Activated CD8-positive, alpha-beta T cell treated with anti-CD3 and anti-CD28 coated beads for 36 hours (primary cell): ENCODE results near the gene ALG1. TPM values are rescaled to one million over a fixed set of nuclear protein-coding genes. Genes with fewer than 3 reads are reported as not detected.

Experiments used
- ATAC-seq: fragments of 200-7000 bp; cut with Tn5 transposase; one replicate; pipeline ENCODE4 v1.10.0; 2021; ENCODE audit warnings: mild to moderate bottlenecking, moderate library complexity
- CTCF ChIA-PET: fragments of 350-600 bp; sonication (Branson Sonifier 250); formaldehyde crosslinking; loops from one replicate; lab custom pipeline; 2021; ENCODE audit warnings: antibody characterized with exemption; lab: Charles Lee
- POLR2A ChIA-PET: fragments of 350-600 bp; sonication (Branson Sonifier 250); formaldehyde crosslinking; loops from one replicate; lab custom pipeline; 2021; ENCODE audit warnings: antibody characterized with exemption; lab: Charles Lee
- DNase-seq: peaks from one replicate; pipeline ENCODE4 v3.0.0-alpha.2; 2020
- H3K27ac Mint-ChIP-seq: one replicate; pipeline ENCODE4 v1.8.0; 2021; ENCODE audit warnings: mild to moderate bottlenecking, mixed read lengths
- H3K27me3 Mint-ChIP-seq: one replicate; pipeline ENCODE4 v1.8.0; 2021; ENCODE audit warnings: mixed read lengths
- H3K36me3 Mint-ChIP-seq: one replicate; pipeline ENCODE4 v1.8.0; 2021; ENCODE audit warnings: low read depth, mixed read lengths
- H3K4me1 Mint-ChIP-seq: one replicate; pipeline ENCODE4 v1.8.0; 2021; ENCODE audit warnings: low read depth, mixed read lengths
- H3K4me3 Mint-ChIP-seq: one replicate; pipeline ENCODE4 v1.8.0; 2021; ENCODE audit warnings: mild to moderate bottlenecking, moderate library complexity, mixed read lengths
- H3K9me3 Mint-ChIP-seq: one replicate; pipeline ENCODE4 v1.8.0; 2021; ENCODE audit warnings: mixed read lengths
- CTCF ChIP-seq: fragments of 200-600 bp; IDR thresholded peaks from one replicate; pipeline ENCODE4 v1.8.0; 2022; ENCODE audit warnings: antibody characterized with exemption, mild to moderate bottlenecking
- intact Hi-C: fragments of 100-400 bp; cut with micrococcal nuclease; formaldehyde crosslinking; loops from one replicate; pipeline ENCODE4 v1.10.0; 2022
- total RNA-seq, 2 experiments: library from RNA; stranded (reverse); gene quantifications; one replicate each; pipeline ENCODE4 v1.2.3, GENCODE V29; 2021

ALG1 gene
- total RNA-seq: 10 to 100 TPM; 16.8 to 17.2 TPM

- ATAC-seq: peak; percentile 92
- H3K27ac Mint-ChIP-seq: peak within 1 kb of the TSS; percentile 96
- no peaks in the 10 kb centered on the region for H3K27me3 Mint-ChIP-seq
- no peaks in the 10 kb centered on the region for H3K9me3 Mint-ChIP-seq
- peaks cover 22% of the 10 kb centered on the region for H3K36me3 Mint-ChIP-seq
- POLR2A ChIA-PET: interaction anchor here (0.7 to 2.0 kb wide), 5 partner anchors 11 to 37 kb away, joined by 3 to 8 read pairs (median 3); no protein-coding TSS in a partner anchor
- peaks cover 26% of the 10 kb centered on the region for H3K4me1 Mint-ChIP-seq
- H3K4me3 Mint-ChIP-seq: peak within 1 kb of the TSS; percentile 94
- CTCF ChIA-PET: interaction anchor here (1.0 to 5.1 kb wide), 4 partner anchors 14 to 21 kb away, joined by 3 to 29 read pairs (median 6); no protein-coding TSS in a partner anchor
- peak; percentile 91 for DNase-seq
- no peak for TF ChIP-seq CTCF
- intact Hi-C loops: no loop called here
Measured at GRCh38 chr16:5071681-5072333, at the start of gene ALG1. Gene ALG1, plus strand, starts transcription at chr16:5071843. Its CDS starts 7 bp downstream, at chr16:5071850.

GRCh38 chr16:5022521-5022920 lies 49.1 kb upstream of the ALG1 start:
- ChIA-PET POLR2A (no interaction called here), CTCF (no interaction called here)
- intact Hi-C loops: no loop called here
- no peak for TF ChIP-seq CTCF
- Mint-ChIP-seq H3K9me3 (no peaks in the 10 kb centered on the region), H3K36me3 (no peaks in the 10 kb centered on the region), H3K27ac (no peak overlapping the region), H3K27me3 (no peaks in the 10 kb centered on the region), H3K4me1 (no peaks in the 10 kb centered on the region), H3K4me3 (no peak overlapping the region)
- ATAC-seq: no peak
- no peak for DNase-seq

- Mint-ChIP-seq H3K36me3 (no peaks in the 10 kb centered on the region), H3K4me3 (no peak overlapping the region), H3K27ac (no peak overlapping the region), H3K27me3 (no peaks in the 10 kb centered on the region), H3K9me3 (no peaks in the 10 kb centered on the region), H3K4me1 (no peaks in the 10 kb centered on the region)
- peak; percentile 11 for TF ChIP-seq CTCF
- ATAC-seq (no peak), DNase-seq (no peak)
- intact Hi-C loops: no loop called here
- ChIA-PET POLR2A (no interaction called here), CTCF (interaction anchor here (1.1 to 2.0 kb wide), 2 partner anchors 9 to 474 kb away, joined by 3 to 4 read pairs; partner anchors contain the start of gene NAGPA)
Measured at GRCh38 chr16:5024632-5025031, 47.0 kb upstream of the ALG1 start.

DNA sequence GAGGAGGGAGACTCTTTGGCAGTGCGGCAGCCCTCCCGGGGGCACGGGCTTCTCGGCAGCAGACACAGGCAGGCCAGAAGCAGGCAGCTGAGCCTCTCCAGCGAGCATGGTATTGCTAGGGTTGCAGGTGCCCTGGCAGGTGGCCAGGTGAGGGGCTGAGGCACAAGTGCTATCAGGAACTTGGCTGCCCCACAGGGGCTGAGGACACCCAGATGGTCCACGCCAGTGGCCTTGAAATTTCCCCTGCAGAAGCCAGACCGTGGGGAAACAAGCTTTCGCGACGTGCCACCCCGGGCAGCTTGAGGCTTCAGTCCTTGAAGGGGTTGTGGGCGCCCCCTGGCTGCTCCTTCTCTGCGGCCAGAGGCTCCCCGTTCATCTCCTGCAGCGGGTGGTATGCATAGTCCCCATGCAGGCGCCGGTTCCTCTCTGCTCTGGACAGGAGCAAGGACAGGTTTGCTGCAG lies 46.4 kb upstream of the ALG1 start:
- no peaks in the 10 kb centered on the region for H3K36me3 Mint-ChIP-seq
- ChIA-PET CTCF (interaction anchor here (1.1 to 2.0 kb wide), 2 partner anchors 8 to 475 kb away, joined by 3 to 4 read pairs; partner anchors contain the start of gene NAGPA), POLR2A (no interaction called here)
- H3K27ac Mint-ChIP-seq: no peak overlapping the region
- no peak overlapping the region for H3K4me3 Mint-ChIP-seq
- H3K4me1 Mint-ChIP-seq: no peaks in the 10 kb centered on the region
- H3K27me3 Mint-ChIP-seq: no peaks in the 10 kb centered on the region
- peak; percentile 24 for DNase-seq
- H3K9me3 Mint-ChIP-seq: no peaks in the 10 kb centered on the region
- TF ChIP-seq CTCF: no peak
- intact Hi-C loops: no loop called here
- ATAC-seq: no peak

DNA sequence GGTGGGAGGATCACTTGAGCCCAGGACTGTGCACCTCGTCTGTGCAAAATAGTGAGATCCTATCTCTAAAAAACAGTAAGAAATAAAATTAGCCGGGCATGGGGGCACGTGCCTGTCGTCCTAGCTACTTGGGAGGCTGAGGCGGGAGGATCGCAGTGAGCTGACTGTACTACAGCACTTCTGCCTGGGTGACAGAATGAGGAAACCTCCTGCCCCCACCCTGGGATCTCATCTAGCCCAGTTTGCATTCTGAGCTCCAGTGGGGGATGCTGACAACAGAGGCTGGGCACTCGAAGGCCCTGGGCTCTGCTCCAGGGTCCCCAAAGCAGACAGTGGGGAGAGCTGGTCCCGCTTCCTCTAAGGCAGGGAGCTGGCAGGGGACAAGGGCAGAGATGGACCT lies 45.0 kb upstream of the ALG1 start:
- H3K27ac Mint-ChIP-seq: no peak overlapping the region
- DNase-seq (no peak), ATAC-seq (no peak)
- H3K4me1 Mint-ChIP-seq: peaks cover under 1% of the 10 kb centered on the region
- ChIA-PET POLR2A (interaction anchor here (1.2 kb wide), 1 partner anchor 15 kb away, joined by 3 read pairs; no protein-coding TSS in a partner anchor), CTCF (no interaction called here)
- H3K27me3 Mint-ChIP-seq: no peaks in the 10 kb centered on the region
- H3K9me3 Mint-ChIP-seq: no peaks in the 10 kb centered on the region
- H3K4me3 Mint-ChIP-seq: no peak overlapping the region
- peaks cover 3% of the 10 kb centered on the region for H3K36me3 Mint-ChIP-seq
- intact Hi-C loops: no loop called here
- TF ChIP-seq CTCF: no peak
